Measurements from ENCODE around the gene RNASEH1. TPM values are rescaled to one million over a fixed set of nuclear protein-coding genes. Genes with fewer than 3 reads are reported as not detected.

The RNASEH1 gene
- total and polyA plus RNA-seq, 10 of the 15 experiments (the other 5 are each of a cell fraction or from before 2014, with no cell fraction given), result 18.2 to 68.5 (median 28.2) TPM

DNA sequence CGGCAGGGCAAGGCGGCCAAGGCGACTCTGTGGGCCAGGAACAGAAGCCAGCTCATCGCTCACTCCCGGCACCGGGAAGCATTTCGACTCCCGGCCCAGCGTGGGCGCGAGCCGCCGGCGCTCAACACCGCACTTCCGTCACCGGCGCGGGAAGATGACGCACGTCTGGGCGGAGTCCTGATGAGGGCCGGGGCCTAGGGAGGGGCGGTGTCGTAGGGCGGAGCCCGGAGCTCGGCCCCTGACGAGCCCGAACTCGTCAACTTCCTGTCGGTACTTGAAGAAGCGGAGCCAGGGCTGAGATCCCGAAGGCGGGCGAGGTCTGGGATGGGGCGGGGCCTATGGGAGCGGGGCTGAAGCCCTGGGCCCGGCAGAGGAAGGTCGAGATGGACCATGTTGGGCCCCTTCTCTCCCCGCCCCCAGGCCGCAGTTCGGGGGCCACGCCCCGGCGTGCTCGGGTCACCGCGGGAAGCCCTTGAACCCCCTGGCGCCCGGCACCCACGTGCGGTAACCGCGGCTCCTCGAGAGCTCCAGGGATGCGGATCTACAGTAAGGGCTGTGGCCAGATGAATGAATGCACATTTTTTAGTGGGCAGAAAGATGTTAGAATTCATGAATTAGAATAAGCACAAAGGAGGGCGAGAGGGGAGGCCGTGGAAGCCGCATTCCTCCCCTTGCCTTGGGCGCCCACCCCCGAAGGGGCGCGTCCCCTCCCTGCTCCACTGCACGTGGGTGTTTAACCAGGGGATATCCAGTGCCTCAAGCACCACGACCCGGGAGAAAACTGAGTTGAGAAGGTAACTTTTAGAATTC, at the start of gene RNASEH1 (continued):
- TF ChIP-seq ZNF207 (IDR thresholded peaks at IDR 0.05; ENCODE audit: borderline replicate concordance) (no peak), POU2F2 (IDR thresholded peaks at IDR 0.05; ENCODE audit: borderline replicate concordance, low read depth, low read length) (no peak), RUNX3 (IDR thresholded peaks at IDR 0.05; ENCODE audit: low read length) (peak; percentile 75), BHLHE40 (IDR thresholded peaks at IDR 0.05; ENCODE audit: borderline replicate concordance in 1 of 2, low read depth in 2 of 2, low read length in 1 of 2) (peak; percentile 88 to 95), IRF3 (IDR thresholded peaks at IDR 0.05) (no peak; the same call in 1 of the 2 replicates), NFXL1 (IDR thresholded peaks at IDR 0.05; ENCODE audit: borderline replicate concordance) (no peak), POLR2AphosphoS5 (IDR thresholded peaks at IDR 0.05; ENCODE audit: low read length) (peak; percentile 86), NBN (IDR thresholded peaks at IDR 0.05) (peak; percentile 75), ZZZ3 (IDR thresholded peaks at IDR 0.05; ENCODE audit: control insufficient read depth, insufficient read length, low read depth) (no peak), GABPA (IDR thresholded peaks at IDR 0.05; ENCODE audit: low read depth) (peak; percentile 86), BRCA1 (IDR thresholded peaks at IDR 0.05; ENCODE audit: low read depth, low read length) (no peak), RAD21 (IDR thresholded peaks at IDR 0.05; ENCODE audit: insufficient read depth, low read depth, low read length) (no peak), NKRF (conservative IDR thresholded peaks at IDR 0.05) (peak; percentile 78), CBX3 (IDR thresholded peaks at IDR 0.05; ENCODE audit: borderline replicate concordance, low read depth) (no peak)
- TF ChIP-seq, protein P1, sequence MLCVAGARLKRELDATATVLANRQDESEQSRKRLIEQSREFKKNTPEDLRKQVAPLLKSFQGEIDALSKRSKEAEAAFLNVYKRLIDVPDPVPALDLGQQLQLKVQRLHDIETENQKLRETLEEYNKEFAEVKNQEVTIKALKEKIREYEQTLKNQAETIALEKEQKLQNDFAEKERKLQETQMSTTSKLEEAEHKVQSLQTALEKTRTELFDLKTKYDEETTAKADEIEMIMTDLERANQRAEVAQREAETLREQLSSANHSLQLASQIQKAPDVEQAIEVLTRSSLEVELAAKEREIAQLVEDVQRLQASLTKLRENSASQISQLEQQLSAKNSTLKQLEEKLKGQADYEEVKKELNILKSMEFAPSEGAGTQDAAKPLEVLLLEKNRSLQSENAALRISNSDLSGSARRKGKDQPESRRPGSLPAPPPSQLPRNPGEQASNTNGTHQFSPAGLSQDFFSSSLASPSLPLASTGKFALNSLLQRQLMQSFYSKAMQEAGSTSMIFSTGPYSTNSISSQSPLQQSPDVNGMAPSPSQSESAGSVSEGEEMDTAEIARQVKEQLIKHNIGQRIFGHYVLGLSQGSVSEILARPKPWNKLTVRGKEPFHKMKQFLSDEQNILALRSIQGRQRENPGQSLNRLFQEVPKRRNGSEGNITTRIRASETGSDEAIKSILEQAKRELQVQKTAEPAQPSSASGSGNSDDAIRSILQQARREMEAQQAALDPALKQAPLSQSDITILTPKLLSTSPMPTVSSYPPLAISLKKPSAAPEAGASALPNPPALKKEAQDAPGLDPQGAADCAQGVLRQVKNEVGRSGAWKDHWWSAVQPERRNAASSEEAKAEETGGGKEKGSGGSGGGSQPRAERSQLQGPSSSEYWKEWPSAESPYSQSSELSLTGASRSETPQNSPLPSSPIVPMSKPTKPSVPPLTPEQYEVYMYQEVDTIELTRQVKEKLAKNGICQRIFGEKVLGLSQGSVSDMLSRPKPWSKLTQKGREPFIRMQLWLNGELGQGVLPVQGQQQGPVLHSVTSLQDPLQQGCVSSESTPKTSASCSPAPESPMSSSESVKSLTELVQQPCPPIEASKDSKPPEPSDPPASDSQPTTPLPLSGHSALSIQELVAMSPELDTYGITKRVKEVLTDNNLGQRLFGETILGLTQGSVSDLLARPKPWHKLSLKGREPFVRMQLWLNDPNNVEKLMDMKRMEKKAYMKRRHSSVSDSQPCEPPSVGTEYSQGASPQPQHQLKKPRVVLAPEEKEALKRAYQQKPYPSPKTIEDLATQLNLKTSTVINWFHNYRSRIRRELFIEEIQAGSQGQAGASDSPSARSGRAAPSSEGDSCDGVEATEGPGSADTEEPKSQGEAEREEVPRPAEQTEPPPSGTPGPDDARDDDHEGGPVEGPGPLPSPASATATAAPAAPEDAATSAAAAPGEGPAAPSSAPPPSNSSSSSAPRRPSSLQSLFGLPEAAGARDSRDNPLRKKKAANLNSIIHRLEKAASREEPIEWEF (IDR thresholded peaks at IDR 0.05; ENCODE audit: insufficient replicate concordance, low read depth, low read length), result no peak
- TF ChIP-seq, protein P2, sequence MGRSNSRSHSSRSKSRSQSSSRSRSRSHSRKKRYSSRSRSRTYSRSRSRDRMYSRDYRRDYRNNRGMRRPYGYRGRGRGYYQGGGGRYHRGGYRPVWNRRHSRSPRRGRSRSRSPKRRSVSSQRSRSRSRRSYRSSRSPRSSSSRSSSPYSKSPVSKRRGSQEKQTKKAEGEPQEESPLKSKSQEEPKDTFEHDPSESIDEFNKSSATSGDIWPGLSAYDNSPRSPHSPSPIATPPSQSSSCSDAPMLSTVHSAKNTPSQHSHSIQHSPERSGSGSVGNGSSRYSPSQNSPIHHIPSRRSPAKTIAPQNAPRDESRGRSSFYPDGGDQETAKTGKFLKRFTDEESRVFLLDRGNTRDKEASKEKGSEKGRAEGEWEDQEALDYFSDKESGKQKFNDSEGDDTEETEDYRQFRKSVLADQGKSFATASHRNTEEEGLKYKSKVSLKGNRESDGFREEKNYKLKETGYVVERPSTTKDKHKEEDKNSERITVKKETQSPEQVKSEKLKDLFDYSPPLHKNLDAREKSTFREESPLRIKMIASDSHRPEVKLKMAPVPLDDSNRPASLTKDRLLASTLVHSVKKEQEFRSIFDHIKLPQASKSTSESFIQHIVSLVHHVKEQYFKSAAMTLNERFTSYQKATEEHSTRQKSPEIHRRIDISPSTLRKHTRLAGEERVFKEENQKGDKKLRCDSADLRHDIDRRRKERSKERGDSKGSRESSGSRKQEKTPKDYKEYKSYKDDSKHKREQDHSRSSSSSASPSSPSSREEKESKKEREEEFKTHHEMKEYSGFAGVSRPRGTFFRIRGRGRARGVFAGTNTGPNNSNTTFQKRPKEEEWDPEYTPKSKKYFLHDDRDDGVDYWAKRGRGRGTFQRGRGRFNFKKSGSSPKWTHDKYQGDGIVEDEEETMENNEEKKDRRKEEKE (IDR thresholded peaks at IDR 0.05), result no peak
